GM12801 (cell line): ENCODE results near the gene DNASE2B.

ENCODE experiments used
- TF ChIP-seq, protein P1 (sequence below): IDR thresholded peaks from one replicate; pipeline ENCODE4 v1.5.1; 2011; ENCODE audit warnings: control low read depth; ENCODE audit not compliant: insufficient read length; ENCODE audit errors: extremely low read depth

The DNASE2B gene

DNA sequence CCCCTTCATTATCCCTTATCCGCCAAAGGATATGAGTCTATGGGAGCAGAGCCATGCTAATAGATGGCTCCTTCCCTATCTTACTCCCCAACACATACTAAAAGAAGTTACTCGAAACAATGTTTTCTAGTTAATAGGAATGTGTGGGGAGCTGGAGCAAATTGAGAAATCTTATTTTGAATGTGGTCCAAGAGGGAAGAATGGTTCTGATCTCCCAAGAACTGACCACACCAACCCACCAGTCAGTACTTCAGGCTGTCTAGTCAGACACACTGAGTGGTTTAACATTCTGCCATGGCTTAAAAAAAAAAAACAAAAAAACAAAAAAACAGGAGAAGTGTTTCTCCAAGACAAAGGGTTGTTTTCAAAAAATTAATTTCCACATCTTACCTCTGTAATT is 31.5 kb upstream of the DNASE2B start:
- TF ChIP-seq, protein P1, sequence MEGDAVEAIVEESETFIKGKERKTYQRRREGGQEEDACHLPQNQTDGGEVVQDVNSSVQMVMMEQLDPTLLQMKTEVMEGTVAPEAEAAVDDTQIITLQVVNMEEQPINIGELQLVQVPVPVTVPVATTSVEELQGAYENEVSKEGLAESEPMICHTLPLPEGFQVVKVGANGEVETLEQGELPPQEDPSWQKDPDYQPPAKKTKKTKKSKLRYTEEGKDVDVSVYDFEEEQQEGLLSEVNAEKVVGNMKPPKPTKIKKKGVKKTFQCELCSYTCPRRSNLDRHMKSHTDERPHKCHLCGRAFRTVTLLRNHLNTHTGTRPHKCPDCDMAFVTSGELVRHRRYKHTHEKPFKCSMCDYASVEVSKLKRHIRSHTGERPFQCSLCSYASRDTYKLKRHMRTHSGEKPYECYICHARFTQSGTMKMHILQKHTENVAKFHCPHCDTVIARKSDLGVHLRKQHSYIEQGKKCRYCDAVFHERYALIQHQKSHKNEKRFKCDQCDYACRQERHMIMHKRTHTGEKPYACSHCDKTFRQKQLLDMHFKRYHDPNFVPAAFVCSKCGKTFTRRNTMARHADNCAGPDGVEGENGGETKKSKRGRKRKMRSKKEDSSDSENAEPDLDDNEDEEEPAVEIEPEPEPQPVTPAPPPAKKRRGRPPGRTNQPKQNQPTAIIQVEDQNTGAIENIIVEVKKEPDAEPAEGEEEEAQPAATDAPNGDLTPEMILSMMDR = no peak

- TF ChIP-seq, protein P1 = no peak
These were observed 31.1 kb upstream of the DNASE2B start for GRCh38 chr1:84367219-84367618.

- TF ChIP-seq, protein P1 = no peak
These were observed 29.8 kb upstream of the DNASE2B start for GRCh38 chr1:84368441-84368840.

GRCh38 chr1:84370266-84370665 is 28.0 kb upstream of the DNASE2B start:
- TF ChIP-seq, protein P1 = no peak

DNA sequence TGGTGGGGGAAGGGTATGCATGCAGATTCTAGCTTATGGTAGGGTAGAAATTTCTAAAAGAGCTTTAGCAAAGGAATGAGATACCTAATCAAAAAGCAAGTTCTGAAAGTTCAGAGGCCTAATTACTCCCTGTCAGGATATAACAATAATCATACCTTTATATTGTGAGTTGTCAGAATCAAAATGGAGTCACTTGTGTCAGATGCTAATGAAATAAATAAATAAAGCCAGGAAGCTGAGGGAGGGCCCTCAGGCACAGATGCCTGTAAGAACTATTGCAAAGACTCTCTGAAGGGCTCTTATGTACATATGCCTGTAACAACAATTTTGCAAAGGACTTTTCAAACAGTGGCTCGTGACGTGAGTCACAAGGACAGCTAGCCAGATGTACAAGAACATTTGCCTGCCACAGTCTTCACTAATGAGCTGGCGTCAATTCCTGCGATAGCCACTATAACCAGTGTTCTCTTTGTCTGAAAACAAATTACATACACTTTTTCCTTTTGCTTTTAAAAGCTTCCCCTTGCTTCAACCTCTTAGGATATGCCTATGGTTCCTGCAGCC is 27.4 kb upstream of the DNASE2B start:
- TF ChIP-seq, protein P1 = no peak

GRCh38 chr1:84373436-84374141 is 24.7 kb upstream of the DNASE2B start:
- TF ChIP-seq, protein P1 = no peak

DNA sequence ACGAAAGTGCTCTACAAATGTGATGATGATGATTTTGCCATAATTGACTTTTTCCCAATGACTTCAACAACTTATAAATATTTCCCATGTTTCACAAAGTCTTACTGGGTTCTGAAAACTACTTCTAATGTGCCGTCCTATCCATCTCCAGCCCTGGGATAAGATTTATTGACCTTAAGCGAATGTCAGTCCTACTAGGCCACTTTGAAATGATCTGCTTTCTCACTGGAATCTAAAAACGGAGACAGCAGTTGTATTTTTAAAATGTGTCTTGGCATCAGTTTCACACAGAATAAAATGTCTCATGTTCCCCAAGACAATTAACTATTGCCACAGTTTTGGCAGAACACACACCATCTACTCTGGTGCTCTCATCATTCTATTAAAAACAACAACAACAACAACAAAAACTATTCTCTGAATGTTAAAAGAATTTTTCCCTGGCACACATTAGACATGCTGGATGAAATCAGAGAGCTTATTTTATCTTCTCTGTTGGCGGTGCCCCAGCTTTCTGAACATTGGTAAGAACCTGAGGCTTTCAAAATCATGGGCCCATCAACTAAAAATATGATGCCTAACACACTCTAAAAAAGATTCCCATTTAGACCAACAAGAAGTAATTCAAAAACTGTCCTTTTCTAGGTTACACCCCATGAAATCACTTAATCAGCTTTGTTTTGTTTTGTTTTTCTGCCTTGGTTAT is 23.1 kb upstream of the DNASE2B start:
- TF ChIP-seq, protein P1 = no peak
